RWPE2 (cell line): ENCODE measurements around the gene PGM2L1.

ENCODE experiments used
- ATAC-seq: fragments of 200-7000 bp; cut with Tn5 transposase; 3 replicates; pipeline ENCODE4 v1.9.1; 2021; ENCODE audit warnings: low read depth
- DNase-seq: peaks from one replicate; pipeline ENCODE4 v3.0.0-alpha.2; 2020; ENCODE audit warnings: low spot score
- H3K27ac ChIP-seq: fragments of 450-650 bp; 2 replicates; pipeline ENCODE4 v1.5.1; 2017; ENCODE audit warnings: mild to moderate bottlenecking; ENCODE audit not compliant: poor library complexity, severe bottlenecking
- H3K27me3 ChIP-seq: fragments of 250-450 bp; sonication (Bioruptor Pico); 2 replicates; pipeline ENCODE4 v1.5.1; 2021; ENCODE audit warnings: mild to moderate bottlenecking, moderate library complexity; ENCODE audit not compliant: insufficient read depth, poor library complexity, severe bottlenecking
- H3K36me3 ChIP-seq: fragments of 250-450 bp; sonication (Bioruptor Pico); 2 replicates; pipeline ENCODE4 v1.5.1; 2020; ENCODE audit warnings: low read depth, mild to moderate bottlenecking, moderate library complexity
- H3K4me1 ChIP-seq: fragments of 250-450 bp; sonication (Bioruptor Pico); 2 replicates; pipeline ENCODE4 v1.5.1; 2021; ENCODE audit warnings: mild to moderate bottlenecking, moderate library complexity; ENCODE audit not compliant: insufficient read depth, poor library complexity, severe bottlenecking
- H3K4me3 ChIP-seq: fragments of 250-450 bp; sonication (Bioruptor Pico); 2 replicates; pipeline ENCODE4 v1.5.1; 2021; ENCODE audit warnings: mild to moderate bottlenecking, moderate library complexity; ENCODE audit not compliant: severe bottlenecking
- H3K9me3 ChIP-seq: fragments of 250-450 bp; sonication (Bioruptor Pico); 2 replicates; pipeline ENCODE4 v1.5.1; 2021; ENCODE audit warnings: mild to moderate bottlenecking, moderate library complexity; ENCODE audit not compliant: severe bottlenecking
- TF ChIP-seq, protein P1 (sequence below): fragments of 450-650 bp; IDR thresholded peaks from one replicate; pipeline ENCODE4 v1.5.1; 2017; ENCODE audit warnings: mild to moderate bottlenecking, moderate library complexity; ENCODE audit not compliant: poor library complexity, severe bottlenecking

The PGM2L1 gene

DNA sequence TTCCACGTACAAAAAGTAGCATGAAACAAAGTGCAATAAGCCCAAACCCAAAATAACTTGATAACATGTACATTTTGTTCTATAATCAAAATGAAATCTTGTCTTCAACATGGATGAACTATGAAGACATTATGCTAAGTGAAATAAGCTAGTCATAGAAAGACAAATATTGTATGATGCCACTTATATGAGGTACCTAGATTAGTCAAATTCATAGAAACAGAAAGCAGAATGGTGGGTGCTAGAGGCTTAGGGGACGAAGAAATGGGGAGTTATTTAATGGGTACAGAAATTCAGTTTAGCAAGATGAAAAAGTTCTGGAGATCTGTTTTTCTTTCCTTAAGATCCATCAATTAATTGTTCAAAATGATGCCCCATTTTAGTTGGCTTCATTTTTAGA, 7.5 kb downstream of the PGM2L1 start:
- Histone ChIP-seq H3K27me3 (no peaks in the 10 kb centered on the region), H3K4me3 (no peak overlapping the region), H3K4me1 (no peaks in the 10 kb centered on the region), H3K36me3 (no peaks in the 10 kb centered on the region), H3K27ac (no peak overlapping the region), H3K9me3 (no peaks in the 10 kb centered on the region)
- ATAC-seq (no peak), DNase-seq (no peak)
- TF ChIP-seq, protein P1, sequence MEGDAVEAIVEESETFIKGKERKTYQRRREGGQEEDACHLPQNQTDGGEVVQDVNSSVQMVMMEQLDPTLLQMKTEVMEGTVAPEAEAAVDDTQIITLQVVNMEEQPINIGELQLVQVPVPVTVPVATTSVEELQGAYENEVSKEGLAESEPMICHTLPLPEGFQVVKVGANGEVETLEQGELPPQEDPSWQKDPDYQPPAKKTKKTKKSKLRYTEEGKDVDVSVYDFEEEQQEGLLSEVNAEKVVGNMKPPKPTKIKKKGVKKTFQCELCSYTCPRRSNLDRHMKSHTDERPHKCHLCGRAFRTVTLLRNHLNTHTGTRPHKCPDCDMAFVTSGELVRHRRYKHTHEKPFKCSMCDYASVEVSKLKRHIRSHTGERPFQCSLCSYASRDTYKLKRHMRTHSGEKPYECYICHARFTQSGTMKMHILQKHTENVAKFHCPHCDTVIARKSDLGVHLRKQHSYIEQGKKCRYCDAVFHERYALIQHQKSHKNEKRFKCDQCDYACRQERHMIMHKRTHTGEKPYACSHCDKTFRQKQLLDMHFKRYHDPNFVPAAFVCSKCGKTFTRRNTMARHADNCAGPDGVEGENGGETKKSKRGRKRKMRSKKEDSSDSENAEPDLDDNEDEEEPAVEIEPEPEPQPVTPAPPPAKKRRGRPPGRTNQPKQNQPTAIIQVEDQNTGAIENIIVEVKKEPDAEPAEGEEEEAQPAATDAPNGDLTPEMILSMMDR, result no peak

- Histone ChIP-seq H3K27me3 (no peaks in the 10 kb centered on the region), H3K36me3 (no peaks in the 10 kb centered on the region), H3K4me1 (no peaks in the 10 kb centered on the region), H3K27ac (no peak overlapping the region), H3K4me3 (no peak overlapping the region), H3K9me3 (no peaks in the 10 kb centered on the region)
- TF ChIP-seq, protein P1, result peak; percentile 94
- DNase-seq (no peak), ATAC-seq (peak; percentile 85)
Measured at GRCh38 chr11:74388678-74389327, 9.4 kb downstream of the PGM2L1 start.

GRCh38 chr11:74384641-74385040, 13.6 kb downstream of the PGM2L1 start:
- Histone ChIP-seq H3K4me3 (no peak overlapping the region), H3K27me3 (no peaks in the 10 kb centered on the region), H3K9me3 (no peaks in the 10 kb centered on the region), H3K27ac (no peak overlapping the region), H3K4me1 (no peaks in the 10 kb centered on the region), H3K36me3 (no peaks in the 10 kb centered on the region)
- TF ChIP-seq, protein P1, result no peak
- no peak for DNase-seq
- no peak for ATAC-seq

GRCh38 chr11:74380746-74381439, 17.3 kb downstream of the PGM2L1 start:
- Histone ChIP-seq H3K9me3 (no peaks in the 10 kb centered on the region), H3K27me3 (no peaks in the 10 kb centered on the region), H3K4me3 (no peak overlapping the region), H3K27ac (no peak overlapping the region), H3K4me1 (no peaks in the 10 kb centered on the region), H3K36me3 (no peaks in the 10 kb centered on the region)
- DNase-seq (no peak), ATAC-seq (peak; percentile 50; the same call in 1 of the 3 replicates)
- TF ChIP-seq, protein P1, result no peak

DNA sequence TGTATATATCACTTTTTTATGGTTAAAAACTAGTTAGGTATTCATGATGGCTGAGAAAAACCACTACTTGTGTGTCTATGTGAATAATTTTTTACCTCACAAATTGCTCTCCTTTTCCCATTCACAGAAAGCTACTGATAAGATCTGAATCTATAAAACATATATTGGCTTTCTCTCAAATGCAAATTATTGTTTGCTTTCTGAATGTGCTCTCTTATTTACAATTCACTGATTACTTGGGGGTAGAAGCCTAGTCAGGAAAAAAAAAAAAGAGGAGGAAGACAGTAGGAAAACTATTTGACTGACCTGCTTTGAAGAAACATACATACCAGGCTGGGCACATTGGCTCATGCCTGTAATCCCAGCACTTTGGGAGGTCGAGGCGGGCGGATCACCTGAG, 20.5 kb downstream of the PGM2L1 start:
- ATAC-seq (no peak), DNase-seq (no peak)
- TF ChIP-seq, protein P1, result no peak
- no peaks in the 10 kb centered on the region for H3K36me3 ChIP-seq
- no peaks in the 10 kb centered on the region for H3K4me1 ChIP-seq
- no peaks in the 10 kb centered on the region for H3K9me3 ChIP-seq
- no peak overlapping the region for H3K27ac ChIP-seq
- no peaks in the 10 kb centered on the region for H3K27me3 ChIP-seq
- no peak overlapping the region for H3K4me3 ChIP-seq
